HG03095 (cell line): ENCODE results near the gene GRK7.
A peak's percentile ranks its signal among the peaks of the same experiment; 100 is the strongest.
"Not testable (repeated sequence)": the region's sequence is repeated elsewhere in the genome, so short reads cannot be mapped to it uniquely, and the experiment has no call there.

Experiments used
- ATAC-seq: cut with Tn5 transposase; IDR thresholded peaks from one replicate; pipeline ENCODE4 v1.9.1; 2021; ENCODE audit warnings: moderate library complexity; ENCODE audit not compliant: unreplicated experiment

Gene GRK7

DNA sequence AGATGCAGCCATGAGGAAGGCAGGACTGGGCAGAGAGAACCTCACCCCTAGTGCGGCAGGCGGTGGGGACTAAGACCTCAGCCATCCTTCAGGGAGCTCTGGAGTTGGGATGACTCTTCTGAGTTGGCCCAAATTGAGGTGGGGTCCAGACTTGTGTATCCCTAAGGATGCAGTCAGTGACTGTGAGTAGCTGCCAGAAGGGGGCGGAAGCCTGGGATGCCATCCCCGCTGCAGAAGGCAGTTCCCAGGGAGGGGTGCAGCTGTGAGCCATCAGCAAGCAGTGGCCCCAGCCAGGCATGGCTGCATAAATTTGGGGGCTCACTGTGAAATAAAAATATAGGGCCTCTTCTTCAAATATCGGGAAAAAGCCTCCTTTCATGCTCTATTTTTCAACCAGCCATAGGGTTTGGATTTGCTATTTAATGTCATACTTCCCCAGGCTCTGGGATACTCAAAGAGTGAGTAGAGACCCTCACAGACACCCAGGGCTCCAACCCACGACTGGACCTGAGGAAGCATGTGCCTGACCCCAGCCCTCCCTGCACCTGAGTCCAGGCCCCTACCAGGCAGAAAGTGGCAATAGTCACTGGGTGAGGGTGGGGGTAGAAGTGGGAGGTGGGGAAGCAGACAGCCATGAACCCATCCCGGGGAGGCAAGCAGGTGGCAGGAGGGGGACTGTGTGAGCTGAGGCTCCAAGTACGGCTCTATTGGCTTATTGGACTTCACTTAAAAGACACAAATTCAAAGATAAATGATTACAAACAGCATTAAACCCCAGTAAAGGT lies 30.5 kb downstream of the GRK7 start:
- no peak for ATAC-seq

DNA sequence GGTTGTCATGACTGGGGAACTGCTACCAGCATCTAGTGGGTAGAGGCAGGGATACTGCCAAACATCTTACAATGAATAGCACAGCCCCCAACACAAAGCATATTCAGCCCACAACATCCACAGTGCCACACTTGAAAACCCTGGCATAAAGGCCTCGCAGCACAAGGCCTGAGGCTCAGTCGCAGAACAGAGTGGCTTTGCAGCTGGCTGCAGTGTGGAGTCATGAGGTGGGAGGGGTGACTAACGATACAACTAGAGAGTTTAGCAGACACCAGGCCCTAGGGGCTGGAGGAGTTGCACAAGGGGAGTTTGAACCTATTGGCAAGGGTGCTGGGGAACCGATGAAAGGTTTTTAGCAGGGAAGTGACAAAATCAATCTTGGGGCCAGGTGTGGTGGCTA lies 32.1 kb downstream of the GRK7 start:
- ATAC-seq = no peak

- ATAC-seq = no peak
Measured at GRCh38 chr3:141795741-141796080, 32.5 kb downstream of the GRK7 start.

GRCh38 chr3:141796081-141796888 lies 33.1 kb downstream of the GRK7 start:
- ATAC-seq = peak; percentile 95

GRCh38 chr3:141796889-141797781 lies 33.9 kb downstream of the GRK7 start:
- ATAC-seq = peak; percentile 36

DNA sequence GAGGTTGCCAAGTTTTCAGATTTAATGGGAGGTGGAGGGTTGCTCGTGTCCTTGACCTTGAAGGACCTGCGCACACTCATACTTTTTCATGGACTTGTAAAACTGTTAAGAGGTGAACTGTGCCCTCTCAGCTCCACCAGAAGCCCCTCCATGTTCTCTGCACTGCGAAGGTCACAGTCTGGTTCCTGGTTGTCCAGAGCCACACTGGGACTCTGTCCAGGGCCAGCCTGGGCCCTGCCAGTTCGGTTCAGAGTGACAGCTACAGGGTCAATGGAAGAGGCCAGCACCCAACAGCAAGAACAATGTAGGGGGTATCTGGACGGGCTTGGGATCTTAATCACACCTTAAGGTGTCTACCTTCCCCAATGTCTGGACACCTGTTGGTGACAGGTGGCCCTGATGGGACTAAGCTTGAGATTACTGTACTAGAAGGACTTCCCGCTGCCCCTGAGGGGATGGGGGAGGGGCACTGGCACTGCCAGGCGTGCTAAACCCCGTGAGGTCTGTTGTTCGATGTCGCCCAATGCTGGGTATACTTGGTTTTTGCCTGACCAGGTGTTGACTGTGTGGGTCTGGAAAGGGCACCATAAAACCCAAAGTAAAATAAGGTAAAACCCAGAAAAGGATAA lies 34.7 kb downstream of the GRK7 start:
- no peak for ATAC-seq

DNA sequence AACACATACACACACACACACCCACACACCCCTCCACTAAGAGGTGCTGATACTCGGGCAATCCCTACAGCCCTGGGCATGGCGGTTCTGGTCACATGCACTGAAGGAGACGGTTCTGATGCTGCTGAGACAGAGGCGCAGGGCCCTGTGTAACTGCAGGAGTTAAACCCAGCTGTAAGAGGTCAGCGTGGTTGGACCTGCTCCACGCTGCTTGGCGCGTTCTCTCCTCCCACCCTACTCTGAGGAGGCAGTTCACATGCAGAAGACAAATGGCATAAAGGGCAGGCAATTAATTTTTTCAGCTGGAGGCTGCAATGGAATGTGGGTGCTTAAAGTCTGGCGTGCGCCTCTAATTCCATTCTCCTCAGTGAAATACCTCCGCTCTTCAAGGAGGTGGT lies 35.2 kb downstream of the GRK7 start:
- ATAC-seq = no peak

GRCh38 chr3:141802316-141803077 lies 39.3 kb downstream of the GRK7 start:
- ATAC-seq = no peak

DNA sequence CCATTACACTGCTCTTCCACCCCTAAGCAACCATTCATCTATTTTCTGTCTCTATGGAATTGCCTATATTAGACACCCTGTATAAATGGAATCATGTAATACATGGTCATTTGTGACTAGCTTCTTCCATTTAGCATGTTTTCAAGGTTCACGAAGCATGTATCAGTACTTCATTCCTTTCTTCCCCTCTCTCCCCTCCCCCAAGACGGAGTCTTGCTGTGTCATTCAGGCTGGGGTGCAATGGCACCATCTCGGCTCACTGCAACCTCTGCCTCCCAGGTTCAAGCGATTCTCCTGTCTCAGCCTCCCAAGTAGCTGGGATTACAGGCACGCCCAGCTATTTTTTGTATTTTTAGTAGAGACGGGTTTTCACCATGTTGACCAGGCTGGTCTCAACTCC lies 40.3 kb downstream of the GRK7 start:
- not testable (repeated sequence) for ATAC-seq

- no peak for ATAC-seq
Measured at GRCh38 chr3:141804447-141804777, 41.2 kb downstream of the GRK7 start.

DNA sequence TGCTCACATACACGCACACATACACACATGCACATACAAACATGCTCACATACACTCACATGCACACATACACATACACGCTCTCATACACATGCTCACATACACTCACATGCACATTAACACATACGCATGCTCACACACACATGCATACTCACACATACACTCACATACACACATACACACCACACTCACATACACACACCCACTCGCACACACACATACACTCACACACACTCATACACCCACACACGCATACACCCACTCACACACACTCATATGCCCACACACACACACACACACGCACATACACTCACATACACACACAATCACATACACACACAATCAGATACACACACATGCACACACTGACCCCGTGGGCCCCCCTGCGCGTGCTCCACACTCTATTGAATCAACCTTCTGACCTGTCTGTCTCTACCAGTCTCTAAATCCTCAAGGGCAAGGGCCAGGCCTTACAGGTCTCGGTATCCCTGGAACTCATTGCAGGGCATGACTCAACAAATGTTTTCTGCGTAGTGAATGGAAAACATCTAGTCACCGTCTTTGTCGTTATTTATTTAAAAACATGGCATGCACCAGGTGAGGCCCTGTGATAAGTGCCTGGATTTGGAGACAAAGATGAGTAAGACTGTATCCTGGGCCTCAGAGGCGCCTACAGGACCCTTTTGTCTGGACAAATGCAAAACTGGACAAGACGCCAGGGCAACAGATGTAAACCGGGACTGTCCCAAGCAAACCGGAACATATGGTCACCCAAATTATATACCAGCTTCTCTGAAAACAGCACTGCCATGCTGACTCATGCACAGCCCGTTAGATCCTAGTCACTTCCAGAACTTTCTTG lies 41.8 kb downstream of the GRK7 start:
- ATAC-seq = no peak

GRCh38 chr3:141807277-141808033 lies 44.2 kb downstream of the GRK7 start:
- ATAC-seq = no peak

- ATAC-seq = no peak
Measured at GRCh38 chr3:141808586-141808985, 45.4 kb downstream of the GRK7 start.

- ATAC-seq = no peak
Measured at GRCh38 chr3:141810161-141810560, 47.0 kb downstream of the GRK7 start.

GRCh38 chr3:141811348-141811747 lies 48.1 kb downstream of the GRK7 start:
- no peak for ATAC-seq

DNA sequence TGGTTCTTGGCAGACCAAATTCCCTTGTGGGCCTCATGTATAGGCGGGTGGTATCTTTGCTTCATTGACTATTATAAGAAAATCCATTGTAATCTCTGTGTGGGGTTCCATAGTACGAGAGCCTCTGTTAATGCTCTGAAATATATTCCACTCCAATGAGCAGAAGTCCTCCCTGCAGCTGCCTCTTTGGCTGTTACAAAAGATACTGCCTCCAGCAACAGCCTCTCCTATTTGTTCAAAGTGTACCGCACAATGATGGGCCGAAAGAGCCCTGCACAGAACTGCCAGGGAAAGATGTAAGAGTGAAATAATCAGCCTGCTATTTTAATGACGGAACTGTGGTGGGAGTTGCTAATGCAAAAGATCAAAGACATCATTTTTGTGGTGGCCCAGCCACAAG lies 48.9 kb downstream of the GRK7 start:
- no peak for ATAC-seq

GRCh38 chr3:141812586-141812985 lies 49.4 kb downstream of the GRK7 start:
- no peak for ATAC-seq
